Measurements from ENCODE around the gene XXYLT1.
"Not testable (repeated sequence)": the region's sequence is repeated elsewhere in the genome, so short reads cannot be mapped to it uniquely, and the experiment has no call there.

XXYLT1 gene

DNA sequence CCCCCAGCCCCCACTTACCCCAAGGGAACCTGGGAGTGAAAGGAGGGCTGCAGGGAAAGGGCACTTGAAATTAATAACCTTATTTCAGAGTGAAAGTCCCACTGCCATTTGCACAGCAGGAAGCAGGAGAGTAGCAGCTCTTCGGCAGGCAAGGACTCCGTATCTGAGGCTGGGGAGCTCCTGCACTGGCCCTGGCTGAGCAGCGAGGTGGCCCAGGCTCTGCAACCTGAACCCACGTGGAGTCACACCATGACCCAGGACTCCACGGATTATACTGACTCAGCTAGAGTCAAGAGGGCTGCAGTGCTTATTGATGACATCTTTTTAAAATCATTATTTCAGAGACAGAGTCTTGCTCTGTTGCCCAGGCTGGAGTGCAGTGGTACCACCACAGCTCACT, 214.5 kb downstream of the XXYLT1 start:
- TF ChIP-seq CTCF (IDR thresholded peaks at IDR 0.05; ENCODE audit: extremely low read depth, insufficient read depth, missing control alignments), result no peak
- in situ Hi-C loops (cut with MboI; ENCODE audit: low pct_unique_long_range_greater_than_20kb, low sequenced_read_pairs, unreplicated experiment), result no loop called here
- DNase-seq (ENCODE audit: low spot score), result no peak

- no peak for TF ChIP-seq CTCF (IDR thresholded peaks at IDR 0.05; ENCODE audit: extremely low read depth, insufficient read depth, missing control alignments)
- in situ Hi-C loops (cut with MboI; ENCODE audit: low pct_unique_long_range_greater_than_20kb, low sequenced_read_pairs, unreplicated experiment), result no loop called here
- DNase-seq (ENCODE audit: low spot score), result no peak
These were observed 216.6 kb downstream of the XXYLT1 start for GRCh38 chr3:195054311-195054710.

GRCh38 chr3:195052939-195053338, 218.0 kb downstream of the XXYLT1 start:
- TF ChIP-seq CTCF (IDR thresholded peaks at IDR 0.05; ENCODE audit: extremely low read depth, insufficient read depth, missing control alignments), result no peak
- no peak for DNase-seq (ENCODE audit: low spot score)
- in situ Hi-C loops (cut with MboI; ENCODE audit: low pct_unique_long_range_greater_than_20kb, low sequenced_read_pairs, unreplicated experiment), result no loop called here

DNA sequence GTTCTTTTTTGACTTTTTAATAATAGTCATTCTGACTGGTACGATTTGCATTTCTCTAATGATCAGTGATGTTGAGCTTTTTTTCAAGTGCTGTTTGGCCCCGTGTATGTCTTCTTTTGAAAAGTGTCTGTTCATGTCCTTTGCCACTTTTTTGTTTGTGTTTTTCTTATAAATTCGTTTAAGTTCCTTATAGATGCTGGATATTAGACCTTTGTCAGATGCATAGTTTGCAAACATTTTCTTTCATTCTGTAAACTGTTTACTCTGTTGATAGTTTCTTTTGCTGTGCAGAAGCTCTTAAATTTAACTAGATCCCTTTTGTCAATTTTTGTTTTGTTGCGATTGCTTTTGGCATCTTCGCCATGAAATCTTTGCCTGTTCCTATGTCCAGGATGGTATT, 220.7 kb downstream of the XXYLT1 start:
- DNase-seq (ENCODE audit: low spot score); in situ Hi-C loops (cut with MboI; ENCODE audit: low pct_unique_long_range_greater_than_20kb, low sequenced_read_pairs, unreplicated experiment): not testable (repeated sequence)

DNA sequence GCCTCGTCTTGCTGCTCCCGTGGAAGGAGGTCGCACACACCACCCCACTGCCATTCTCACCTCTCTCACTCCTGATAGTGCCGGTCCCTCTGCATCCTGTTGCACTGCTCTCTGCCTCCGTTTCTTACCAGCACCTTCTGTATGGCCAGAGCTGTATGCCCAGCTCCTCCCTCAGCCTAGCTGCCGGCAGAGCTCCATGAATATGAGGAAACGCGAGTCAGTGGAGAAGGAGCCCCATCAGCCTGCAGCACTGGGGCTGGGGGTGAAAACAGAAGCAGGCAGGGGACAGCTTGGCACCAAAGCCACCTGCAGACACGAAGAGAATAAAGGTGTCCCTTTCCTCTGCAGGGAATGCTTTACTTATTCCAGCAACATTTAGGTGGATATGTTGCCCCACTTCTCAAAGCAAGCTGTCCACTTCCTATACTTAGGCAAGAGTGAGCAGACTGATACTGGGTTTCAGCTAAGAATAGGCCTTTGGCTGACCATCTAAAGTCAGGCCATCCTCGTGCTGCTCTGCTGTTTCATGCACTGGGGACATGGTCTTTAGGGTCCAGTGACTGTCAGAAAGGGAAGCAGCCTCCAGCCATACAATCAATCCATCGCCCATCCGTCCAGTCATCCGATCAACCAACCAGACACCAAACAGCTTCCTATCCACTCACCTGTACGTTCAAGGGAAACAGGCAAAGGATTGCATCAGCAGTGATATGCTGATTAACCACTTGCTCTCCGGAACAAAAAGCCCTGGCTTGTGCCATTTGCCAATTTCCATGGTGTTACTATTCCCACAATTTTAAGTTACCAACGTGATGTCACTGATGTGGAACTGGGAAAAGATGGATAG, 222.7 kb downstream of the XXYLT1 start:
- TF ChIP-seq CTCF (IDR thresholded peaks at IDR 0.05; ENCODE audit: extremely low read depth, insufficient read depth, missing control alignments), result no peak
- in situ Hi-C loops (cut with MboI; ENCODE audit: low pct_unique_long_range_greater_than_20kb, low sequenced_read_pairs, unreplicated experiment), result no loop called here
- no peak for DNase-seq (ENCODE audit: low spot score)

DNA sequence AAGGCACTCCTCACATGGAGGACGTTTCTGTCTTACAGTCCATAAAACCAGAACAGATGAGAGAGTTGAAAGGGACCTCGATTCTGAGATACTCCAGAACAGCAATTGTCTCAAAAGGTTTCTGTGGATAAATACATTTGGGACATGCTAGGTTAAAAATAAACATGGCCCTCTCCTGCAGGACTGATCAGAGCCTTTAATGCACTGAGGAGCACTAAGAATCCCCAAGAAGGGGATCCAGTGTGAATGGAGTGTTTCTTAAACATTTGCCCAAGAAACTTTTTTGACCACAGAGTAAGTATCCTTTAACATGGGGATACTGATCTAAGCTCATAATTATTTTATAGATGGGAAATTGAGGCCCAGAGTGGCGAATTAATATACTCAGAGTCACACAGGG, 223.4 kb downstream of the XXYLT1 start:
- no peak for DNase-seq (ENCODE audit: low spot score)
- no peak for TF ChIP-seq CTCF (IDR thresholded peaks at IDR 0.05; ENCODE audit: extremely low read depth, insufficient read depth, missing control alignments)
- in situ Hi-C loops (cut with MboI; ENCODE audit: low pct_unique_long_range_greater_than_20kb, low sequenced_read_pairs, unreplicated experiment), result no loop called here

DNA sequence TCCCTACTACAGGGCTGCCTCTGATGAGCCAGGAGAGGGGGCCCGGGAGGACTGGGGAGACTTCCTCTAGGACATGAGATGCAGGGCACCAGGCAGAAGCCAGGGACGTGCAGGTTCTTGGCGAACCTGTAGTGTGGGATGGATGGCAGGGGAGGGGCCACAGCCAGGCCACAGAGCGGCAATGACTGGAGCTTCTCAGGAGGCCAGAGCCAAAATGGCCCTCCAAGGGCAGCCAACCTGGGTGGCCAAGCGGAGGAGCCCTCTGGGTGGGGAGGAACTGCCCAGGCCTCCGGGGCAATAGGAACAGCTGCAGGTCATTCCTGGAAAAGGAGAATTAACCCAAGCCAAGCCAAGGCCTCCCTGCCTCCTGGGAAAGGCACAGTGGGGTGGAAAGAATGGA, 224.5 kb downstream of the XXYLT1 start:
- in situ Hi-C loops (cut with MboI; ENCODE audit: low pct_unique_long_range_greater_than_20kb, low sequenced_read_pairs, unreplicated experiment), result no loop called here
- DNase-seq (ENCODE audit: low spot score), result no peak
- no peak for TF ChIP-seq CTCF (IDR thresholded peaks at IDR 0.05; ENCODE audit: extremely low read depth, insufficient read depth, missing control alignments)
